GM12875 (cell line): ENCODE measurements around the gene ZNF384.

Experiments
- H3K4me3 ChIP-seq: one replicate; pipeline ENCODE4 v1.5.1; 2011; ENCODE audit warnings: low read depth, low read length, control low read depth
- TF ChIP-seq, protein P1 (sequence below): IDR thresholded peaks from 2 replicates; pipeline ENCODE4 v1.5.1; 2011; ENCODE audit warnings: low read depth, mild to moderate bottlenecking, control low read depth, inconsistent platforms, low read length, moderate library complexity, borderline replicate concordance; ENCODE audit not compliant: insufficient read depth

The ZNF384 gene

DNA sequence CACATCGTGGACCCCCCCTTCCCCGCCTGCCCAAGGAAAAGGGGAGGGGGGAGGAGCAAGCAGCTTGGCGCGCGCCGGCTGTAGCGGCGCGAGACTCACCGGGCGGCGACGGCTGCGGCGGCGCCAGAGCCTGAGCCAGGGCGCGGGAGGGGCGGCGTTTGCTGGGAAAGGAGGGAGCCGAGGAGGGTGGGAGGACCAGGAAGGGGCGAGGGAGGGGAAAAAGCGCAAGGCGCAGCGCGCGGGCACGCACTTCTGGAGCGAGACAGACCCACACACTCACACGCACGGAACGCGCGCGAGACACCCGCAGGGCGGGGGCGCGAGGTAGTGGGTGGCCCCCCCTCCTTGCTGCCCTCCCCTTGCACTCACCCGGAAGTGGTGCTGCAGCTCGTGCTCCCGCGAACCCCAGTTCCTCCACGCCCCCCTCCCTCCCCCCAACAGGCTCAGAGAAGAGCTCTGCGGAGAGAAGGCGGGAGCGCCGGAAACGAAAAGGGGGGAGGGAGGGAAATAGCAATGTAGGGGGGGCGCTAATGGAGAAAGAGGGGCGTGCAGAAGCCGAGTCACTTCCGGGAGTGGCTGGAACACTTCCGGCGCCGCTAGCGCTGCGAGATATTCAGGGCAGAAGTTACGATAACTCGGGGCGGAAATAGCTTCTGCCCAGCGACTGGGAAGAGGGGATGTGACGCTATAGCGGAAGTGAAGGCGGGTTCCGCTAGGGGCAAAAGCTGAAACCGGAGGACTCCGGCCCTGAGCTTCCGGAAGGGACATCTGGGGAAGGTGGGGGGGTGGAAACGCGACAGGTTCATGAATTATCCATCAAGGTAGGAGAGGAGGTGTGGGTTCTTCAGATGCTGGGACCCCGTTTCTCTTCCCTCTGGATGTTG, at the start of gene ZNF384:
TSS of gene ZNF384 (minus strand) at position 377 of the 884 bp plus-strand sequence. CDS start 9,855 bp downstream, outside the sequence.
- TF ChIP-seq, protein P1, sequence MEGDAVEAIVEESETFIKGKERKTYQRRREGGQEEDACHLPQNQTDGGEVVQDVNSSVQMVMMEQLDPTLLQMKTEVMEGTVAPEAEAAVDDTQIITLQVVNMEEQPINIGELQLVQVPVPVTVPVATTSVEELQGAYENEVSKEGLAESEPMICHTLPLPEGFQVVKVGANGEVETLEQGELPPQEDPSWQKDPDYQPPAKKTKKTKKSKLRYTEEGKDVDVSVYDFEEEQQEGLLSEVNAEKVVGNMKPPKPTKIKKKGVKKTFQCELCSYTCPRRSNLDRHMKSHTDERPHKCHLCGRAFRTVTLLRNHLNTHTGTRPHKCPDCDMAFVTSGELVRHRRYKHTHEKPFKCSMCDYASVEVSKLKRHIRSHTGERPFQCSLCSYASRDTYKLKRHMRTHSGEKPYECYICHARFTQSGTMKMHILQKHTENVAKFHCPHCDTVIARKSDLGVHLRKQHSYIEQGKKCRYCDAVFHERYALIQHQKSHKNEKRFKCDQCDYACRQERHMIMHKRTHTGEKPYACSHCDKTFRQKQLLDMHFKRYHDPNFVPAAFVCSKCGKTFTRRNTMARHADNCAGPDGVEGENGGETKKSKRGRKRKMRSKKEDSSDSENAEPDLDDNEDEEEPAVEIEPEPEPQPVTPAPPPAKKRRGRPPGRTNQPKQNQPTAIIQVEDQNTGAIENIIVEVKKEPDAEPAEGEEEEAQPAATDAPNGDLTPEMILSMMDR, result no peak
- H3K4me3 ChIP-seq, result peak within 1 kb of the TSS; percentile 100

DNA sequence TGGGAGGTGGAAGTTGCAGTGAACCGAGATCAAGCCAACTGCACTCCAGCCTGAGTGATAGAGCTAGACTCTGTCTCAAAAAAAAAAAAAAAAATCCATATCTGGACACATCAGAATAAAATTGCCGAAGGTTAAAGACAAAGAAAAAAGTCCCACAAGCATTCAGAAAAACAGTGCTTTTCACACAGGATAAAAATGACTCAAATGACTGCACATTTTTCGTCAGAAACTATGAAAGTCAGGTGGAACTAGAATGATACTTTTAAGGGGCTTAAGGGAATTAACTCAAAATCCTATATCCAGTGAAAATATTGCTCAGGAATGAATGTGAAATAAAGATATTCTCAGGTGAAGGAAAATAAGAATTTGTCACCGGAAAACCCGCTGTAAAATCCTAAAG, 47.6 kb upstream of the ZNF384 start:
- TF ChIP-seq, protein P1, result no peak
- no peak overlapping the region for H3K4me3 ChIP-seq

DNA sequence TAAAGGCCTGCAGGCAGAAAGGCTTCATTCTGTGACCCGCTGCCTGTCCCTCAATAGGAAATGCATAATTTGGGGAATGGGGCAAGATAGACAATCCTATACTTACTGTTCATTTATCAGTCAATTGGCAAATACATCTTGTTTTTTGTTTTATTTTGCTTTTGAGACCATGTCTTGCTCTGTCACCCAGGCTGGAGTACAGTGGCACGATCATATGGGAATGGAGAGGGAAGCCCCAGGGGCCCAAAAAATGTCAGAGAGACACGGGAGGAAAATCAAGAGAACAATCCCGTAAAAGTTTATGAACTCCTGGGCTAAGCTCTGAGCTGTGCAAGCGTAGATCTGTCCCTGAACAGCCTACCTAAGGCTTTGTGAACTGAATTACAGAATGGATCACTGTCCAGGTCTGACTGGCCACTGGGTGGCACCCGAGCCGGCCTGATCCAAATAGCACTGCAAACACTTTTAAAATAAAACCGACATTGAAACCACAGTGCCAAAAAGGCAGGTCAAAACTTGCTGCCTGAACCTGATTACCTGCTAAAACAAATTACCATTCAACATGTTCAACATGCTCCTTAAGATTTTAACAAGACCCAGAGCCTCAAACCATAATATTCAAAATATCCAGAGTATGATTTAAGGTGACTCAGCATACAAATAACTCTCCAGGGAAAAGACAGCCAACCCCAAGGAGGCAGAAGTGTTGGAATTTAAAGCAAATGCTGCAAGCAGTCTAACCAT, 46.4 kb upstream of the ZNF384 start:
- TF ChIP-seq, protein P1, result peak; percentile 46; the same call in 1 of the 2 replicates
- H3K4me3 ChIP-seq, result no peak overlapping the region

DNA sequence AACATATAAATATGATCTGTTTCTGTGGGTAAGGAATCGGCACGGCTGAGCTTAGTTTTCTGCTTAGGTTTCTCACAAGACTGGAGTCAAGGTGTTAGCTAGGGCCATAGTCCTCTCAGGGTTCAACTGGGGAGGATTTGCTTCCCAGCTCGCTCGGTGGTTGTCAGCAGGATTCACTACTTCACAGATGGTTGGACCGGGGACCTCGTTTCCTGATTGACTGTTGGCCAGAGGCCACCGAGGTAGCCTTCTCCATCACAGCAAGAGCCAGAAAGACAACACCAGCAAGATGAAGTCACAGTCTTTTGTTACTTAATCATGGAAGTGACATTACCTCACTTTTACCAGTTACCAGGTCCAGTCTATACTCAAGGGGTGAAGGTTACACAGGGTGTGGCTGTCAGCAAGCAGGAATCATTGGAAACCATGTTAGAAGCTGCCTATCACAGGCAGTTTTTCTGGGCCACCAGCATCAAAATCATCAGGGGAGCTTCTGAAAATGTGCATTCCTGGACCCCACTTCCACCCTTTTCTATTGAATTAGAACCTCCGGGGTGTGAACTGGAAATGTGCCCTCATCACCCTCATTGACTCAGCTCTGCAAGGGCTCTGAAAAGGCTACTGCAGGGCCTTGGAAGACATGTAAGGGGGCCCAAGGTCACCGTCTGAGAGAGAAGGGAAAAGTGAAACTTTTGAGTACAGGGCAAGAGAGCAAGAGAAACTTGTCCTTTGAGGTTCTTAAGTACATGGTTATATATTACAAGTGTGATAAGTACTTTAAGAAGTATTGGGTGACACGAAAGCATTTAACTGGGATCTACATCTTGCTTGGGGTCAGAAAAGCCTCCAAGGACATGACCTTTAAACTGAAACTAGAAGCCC, 45.6 kb upstream of the ZNF384 start:
- H3K4me3 ChIP-seq, result no peak overlapping the region
- TF ChIP-seq, protein P1, result no peak

DNA sequence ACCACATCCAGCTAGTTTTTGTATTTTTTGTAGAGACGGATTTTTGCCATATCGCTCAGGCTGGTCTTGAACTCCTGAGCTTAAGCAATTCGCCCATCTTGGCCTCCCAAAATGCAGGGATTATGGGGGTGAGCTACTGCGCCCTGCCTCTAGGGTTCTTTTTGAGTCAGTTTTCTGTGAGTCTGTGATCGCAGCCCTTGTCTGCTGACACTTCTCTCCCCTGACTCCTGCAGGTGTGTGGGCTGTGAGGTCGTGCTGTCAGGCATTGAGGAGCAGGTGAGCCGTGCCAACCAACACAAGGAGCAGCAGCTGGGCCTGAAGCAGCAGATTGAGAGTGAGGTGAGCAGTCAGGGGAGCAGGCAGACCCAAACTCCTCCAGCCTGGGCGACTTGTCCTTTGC, 41.0 kb upstream of the ZNF384 start:
- no peak overlapping the region for H3K4me3 ChIP-seq
- TF ChIP-seq, protein P1, result no peak

DNA sequence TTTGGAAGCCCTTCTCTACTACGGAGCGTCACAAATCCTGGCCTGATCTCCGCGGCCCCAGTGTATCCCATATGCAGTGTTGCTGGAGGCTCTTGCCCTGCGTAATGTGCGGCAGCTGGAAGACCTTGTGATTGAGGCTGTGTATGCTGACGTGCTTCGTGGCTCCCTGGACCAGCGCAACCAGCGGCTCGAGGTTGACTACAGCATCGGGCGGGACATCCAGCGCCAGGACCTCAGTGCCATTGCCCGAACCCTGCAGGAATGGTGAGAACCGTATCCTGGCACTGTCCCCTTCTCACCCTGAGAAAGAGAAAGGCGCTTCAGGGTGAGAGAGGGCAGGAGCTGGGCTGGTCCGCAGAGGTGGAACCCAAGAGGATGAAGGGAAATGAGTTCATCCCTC, 40.0 kb upstream of the ZNF384 start:
- TF ChIP-seq, protein P1, result no peak
- H3K4me3 ChIP-seq, result no peak overlapping the region
